Measurements from ENCODE around the gene GALNT10.

GALNT10 gene

DNA sequence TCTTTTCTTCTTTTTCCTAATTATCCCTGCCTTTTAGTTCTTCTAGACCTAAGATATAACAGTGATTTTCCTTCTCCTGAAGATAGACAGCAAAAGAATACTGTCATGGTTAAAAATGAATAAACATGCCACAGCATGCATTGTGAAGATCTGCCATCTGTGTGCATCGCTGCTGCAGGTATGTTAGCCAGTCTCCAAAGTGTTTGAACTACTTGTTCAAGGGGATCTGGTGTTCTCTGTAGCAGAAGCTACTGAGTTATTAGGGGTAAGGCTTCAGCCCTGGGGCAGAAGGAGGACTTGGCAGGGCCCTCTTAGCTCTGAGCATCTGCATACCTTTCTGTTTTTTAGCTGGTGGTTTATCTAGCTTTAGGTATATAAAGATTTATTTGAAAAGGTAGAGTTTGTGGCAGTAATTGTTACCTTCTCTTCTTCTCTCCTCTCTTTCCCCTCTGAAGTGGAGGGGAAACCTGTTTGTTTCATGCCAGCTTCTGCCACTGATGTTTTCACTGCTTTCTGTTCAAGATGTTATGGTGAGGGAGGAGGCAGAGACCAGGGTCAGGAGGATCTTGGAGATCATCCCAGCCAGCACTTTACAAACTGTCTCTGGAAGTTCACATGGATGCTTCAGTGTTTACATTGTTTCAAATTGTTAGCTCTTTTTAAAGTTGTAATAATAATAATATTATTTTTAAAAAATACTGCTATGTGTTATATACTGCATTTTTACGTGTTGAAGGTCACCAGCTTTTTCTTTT lies 25.2 kb downstream of the GALNT10 start:
- Histone ChIP-seq H3K27me3 (ENCODE audit: insufficient read depth, low read depth, severe bottlenecking) (no peaks in the 10 kb centered on the region), H3K4me3 (ENCODE audit: low read depth, low read length) (no peak overlapping the region), H3K9me3 (ENCODE audit: severe bottlenecking) (no peaks in the 10 kb centered on the region), H3K36me3 (no peaks in the 10 kb centered on the region), H3K27ac (no peak overlapping the region)
- TF ChIP-seq, protein P1, sequence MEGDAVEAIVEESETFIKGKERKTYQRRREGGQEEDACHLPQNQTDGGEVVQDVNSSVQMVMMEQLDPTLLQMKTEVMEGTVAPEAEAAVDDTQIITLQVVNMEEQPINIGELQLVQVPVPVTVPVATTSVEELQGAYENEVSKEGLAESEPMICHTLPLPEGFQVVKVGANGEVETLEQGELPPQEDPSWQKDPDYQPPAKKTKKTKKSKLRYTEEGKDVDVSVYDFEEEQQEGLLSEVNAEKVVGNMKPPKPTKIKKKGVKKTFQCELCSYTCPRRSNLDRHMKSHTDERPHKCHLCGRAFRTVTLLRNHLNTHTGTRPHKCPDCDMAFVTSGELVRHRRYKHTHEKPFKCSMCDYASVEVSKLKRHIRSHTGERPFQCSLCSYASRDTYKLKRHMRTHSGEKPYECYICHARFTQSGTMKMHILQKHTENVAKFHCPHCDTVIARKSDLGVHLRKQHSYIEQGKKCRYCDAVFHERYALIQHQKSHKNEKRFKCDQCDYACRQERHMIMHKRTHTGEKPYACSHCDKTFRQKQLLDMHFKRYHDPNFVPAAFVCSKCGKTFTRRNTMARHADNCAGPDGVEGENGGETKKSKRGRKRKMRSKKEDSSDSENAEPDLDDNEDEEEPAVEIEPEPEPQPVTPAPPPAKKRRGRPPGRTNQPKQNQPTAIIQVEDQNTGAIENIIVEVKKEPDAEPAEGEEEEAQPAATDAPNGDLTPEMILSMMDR (IDR thresholded peaks at IDR 0.05; ENCODE audit: low read depth, low read length), result no peak
- DNase-seq, result no peak

DNA sequence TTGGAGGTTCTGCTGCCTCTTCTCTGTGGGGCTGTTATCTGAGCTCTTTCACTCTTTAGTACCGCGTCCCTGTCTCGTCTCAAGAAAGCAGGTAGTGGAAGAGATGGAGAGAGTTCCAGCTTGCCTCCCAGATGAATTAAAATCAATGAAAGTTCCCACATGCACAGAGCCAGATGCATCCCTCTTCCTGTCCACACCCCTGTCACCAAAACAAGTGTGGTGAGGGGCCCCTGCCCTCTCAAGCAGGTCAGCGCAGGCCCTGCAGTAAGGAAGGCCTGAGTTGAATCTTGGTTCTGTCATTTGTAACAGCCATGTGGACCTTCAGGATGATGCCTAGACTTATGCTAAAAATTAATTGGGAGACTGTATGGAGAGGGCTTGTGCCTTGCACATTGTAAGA lies 26.9 kb downstream of the GALNT10 start:
- Histone ChIP-seq H3K27ac (no peak overlapping the region), H3K9me3 (ENCODE audit: severe bottlenecking) (no peaks in the 10 kb centered on the region), H3K27me3 (ENCODE audit: insufficient read depth, low read depth, severe bottlenecking) (no peaks in the 10 kb centered on the region), H3K36me3 (no peaks in the 10 kb centered on the region), H3K4me3 (ENCODE audit: low read depth, low read length) (no peak overlapping the region)
- TF ChIP-seq, protein P1 (IDR thresholded peaks at IDR 0.05; ENCODE audit: low read depth, low read length), result no peak
- no peak for DNase-seq

- H3K27ac ChIP-seq, result no peak overlapping the region
- DNase-seq, result no peak
- H3K4me3 ChIP-seq (ENCODE audit: low read depth, low read length), result no peak overlapping the region
- H3K27me3 ChIP-seq (ENCODE audit: insufficient read depth, low read depth, severe bottlenecking), result no peaks in the 10 kb centered on the region
- TF ChIP-seq, protein P1 (IDR thresholded peaks at IDR 0.05; ENCODE audit: low read depth, low read length), result no peak
- H3K36me3 ChIP-seq, result no peaks in the 10 kb centered on the region
- no peaks in the 10 kb centered on the region for H3K9me3 ChIP-seq (ENCODE audit: severe bottlenecking)
Observed at GRCh38 chr5:154218786-154219185, 28.3 kb downstream of the GALNT10 start.

- H3K36me3 ChIP-seq, result no peaks in the 10 kb centered on the region
- no peak for DNase-seq
- TF ChIP-seq, protein P1 (IDR thresholded peaks at IDR 0.05; ENCODE audit: low read depth, low read length), result no peak
- H3K9me3 ChIP-seq (ENCODE audit: severe bottlenecking), result no peaks in the 10 kb centered on the region
- H3K27ac ChIP-seq, result no peak overlapping the region
- H3K4me3 ChIP-seq (ENCODE audit: low read depth, low read length), result no peak overlapping the region
- H3K27me3 ChIP-seq (ENCODE audit: insufficient read depth, low read depth, severe bottlenecking), result no peaks in the 10 kb centered on the region
Observed at GRCh38 chr5:154220625-154221024, 30.1 kb downstream of the GALNT10 start.

DNA sequence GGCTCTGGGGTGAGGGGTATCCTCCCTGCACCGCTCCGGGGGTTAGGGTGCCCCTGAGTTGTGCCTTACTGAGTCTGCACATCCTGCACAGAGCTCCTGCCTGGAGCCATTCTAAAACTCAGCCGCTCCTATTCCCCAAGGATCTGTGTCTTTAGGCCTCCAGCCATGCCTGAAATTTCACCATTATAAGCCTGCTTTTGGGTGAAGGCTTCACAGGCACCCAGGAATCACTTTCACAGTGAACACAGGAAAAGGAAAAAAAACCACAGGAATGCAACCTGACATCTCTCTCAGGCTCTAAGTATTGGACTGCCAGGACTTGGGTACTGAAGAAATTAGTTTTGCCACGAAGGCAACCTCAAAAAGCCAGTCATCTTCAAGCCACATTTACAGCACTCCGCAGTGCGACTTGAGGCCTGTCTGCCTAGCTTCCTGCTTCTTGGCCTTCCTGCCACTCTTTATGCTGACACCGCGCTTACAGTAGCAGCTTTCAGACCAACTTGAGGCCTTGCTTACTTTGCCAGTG lies 30.9 kb downstream of the GALNT10 start:
- Histone ChIP-seq H3K27ac (no peak overlapping the region), H3K27me3 (ENCODE audit: insufficient read depth, low read depth, severe bottlenecking) (no peaks in the 10 kb centered on the region), H3K9me3 (ENCODE audit: severe bottlenecking) (no peaks in the 10 kb centered on the region), H3K4me3 (ENCODE audit: low read depth, low read length) (no peak overlapping the region), H3K36me3 (no peaks in the 10 kb centered on the region)
- TF ChIP-seq, protein P1 (IDR thresholded peaks at IDR 0.05; ENCODE audit: low read depth, low read length), result no peak
- no peak for DNase-seq

All from WERI-Rb-1 (cell line).